NCI-H748 treated with DMSO at 0.1 percent for 48 hours (cell line): ENCODE data around the gene CRCP.
"Not testable (repeated sequence)": the region's sequence is repeated elsewhere in the genome, so short reads cannot be mapped to it uniquely, and the experiment has no call there.

Source experiments
- DNase-seq: peaks from one replicate; lab custom pipeline; 2025; lab: John Stamatoyannopoulos, UW

CRCP gene

DNA sequence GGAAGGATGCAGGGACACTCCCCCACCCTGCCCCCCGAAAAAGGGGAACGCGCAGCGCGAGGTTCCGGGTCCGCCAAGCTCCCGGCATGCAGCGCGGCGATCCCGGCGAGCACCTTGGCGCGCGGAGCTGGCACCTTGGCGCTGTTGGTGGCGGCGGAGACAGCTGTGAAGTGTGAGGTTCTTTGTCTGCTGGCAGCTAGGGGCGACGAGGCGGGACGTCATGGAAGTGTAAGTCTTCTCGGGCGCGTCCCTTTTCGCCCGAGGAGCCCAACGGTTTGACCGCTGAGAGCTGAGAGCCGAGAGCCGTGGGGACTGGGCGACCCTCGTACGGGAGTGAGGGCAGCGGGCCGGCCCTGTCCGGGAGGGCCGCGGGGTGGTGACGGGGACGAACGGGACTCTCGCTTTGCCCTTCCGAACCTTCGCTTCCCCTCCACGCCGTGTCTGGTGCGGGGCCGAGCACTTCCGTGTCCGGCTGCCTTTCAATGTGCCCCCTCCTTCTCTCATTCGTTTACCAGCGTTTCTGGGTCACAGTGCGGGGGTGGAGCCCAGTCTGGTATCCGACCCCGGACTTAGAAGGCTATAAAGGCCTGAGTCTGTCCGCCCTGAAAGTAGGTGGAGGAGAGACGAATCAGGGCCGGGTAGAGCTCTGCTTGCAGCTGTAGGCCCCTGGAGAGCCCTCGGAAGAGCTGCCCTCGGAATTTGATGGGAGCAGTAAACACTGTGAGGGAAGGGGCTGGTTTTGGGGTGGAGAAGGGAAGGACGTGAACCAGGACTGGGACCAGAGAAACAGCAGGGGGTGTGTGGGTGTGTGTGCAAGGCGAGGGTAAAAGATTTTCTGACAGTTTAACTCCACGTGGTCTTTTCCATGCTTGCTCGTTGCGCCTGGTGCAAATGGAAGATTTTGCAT, at the start of gene CRCP:
Gene CRCP (plus strand): TSS at position 105 of the 907 bp plus-strand sequence. CDS start 116 bp downstream, at position 221.
- peak; percentile 39 for DNase-seq

DNA sequence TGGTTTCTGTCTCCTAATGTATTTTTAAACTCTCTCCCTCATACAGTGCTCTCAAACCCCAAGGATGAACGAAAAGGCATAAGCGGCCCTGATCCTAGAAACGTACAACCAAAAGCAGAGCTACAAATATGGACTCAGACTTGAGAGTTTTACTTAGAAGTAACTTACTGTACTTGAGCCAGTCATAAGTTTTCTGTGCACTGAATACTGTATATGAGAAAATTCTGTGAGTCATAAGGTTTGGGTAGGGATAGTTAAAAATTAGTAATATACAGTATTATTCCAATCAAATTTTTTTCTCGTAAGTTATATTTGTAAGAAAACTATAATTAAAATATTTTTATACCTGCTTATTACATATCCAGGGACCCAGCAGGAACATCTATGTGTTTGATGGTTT, 44.9 kb upstream of the CRCP start:
- DNase-seq, result no peak

DNA sequence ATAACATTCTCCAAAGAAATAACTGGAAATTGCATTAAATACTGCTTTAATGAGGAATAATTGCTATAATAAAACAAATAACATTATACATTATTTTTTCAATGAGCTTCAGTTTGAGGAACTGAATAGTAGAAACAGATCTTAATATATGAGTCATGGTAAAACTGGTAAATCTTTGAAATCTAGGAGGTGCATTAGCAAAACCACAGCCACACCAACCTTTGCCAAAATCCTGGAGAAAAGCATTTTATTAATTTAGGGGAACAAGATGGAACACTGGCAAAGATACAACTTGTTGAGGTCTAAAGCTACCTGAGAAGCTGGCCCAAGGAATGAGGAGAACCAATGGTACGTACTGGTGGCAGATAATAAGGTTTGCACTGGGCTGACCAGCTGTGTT, 44.4 kb upstream of the CRCP start:
- no peak for DNase-seq

DNA sequence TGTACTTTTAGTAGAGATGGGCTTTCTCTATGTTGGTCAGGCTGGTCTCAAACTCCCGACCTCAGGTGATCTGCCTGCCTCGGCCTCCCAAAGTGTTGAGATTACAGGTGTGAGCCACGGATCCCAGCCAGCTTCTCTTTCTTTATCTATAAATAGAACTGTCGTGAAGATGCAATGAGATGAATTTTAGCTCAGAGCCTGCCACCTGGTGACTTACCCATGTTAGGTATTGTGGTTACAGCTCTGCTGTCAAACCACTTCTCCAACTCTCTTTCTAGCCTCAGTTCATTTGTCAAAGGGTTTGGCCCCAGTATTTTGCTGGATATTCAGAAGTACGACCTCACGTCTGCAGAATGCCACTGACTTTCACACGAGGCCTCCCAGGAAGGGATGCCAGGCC, 42.4 kb upstream of the CRCP start:
- DNase-seq, result not testable (repeated sequence)

DNA sequence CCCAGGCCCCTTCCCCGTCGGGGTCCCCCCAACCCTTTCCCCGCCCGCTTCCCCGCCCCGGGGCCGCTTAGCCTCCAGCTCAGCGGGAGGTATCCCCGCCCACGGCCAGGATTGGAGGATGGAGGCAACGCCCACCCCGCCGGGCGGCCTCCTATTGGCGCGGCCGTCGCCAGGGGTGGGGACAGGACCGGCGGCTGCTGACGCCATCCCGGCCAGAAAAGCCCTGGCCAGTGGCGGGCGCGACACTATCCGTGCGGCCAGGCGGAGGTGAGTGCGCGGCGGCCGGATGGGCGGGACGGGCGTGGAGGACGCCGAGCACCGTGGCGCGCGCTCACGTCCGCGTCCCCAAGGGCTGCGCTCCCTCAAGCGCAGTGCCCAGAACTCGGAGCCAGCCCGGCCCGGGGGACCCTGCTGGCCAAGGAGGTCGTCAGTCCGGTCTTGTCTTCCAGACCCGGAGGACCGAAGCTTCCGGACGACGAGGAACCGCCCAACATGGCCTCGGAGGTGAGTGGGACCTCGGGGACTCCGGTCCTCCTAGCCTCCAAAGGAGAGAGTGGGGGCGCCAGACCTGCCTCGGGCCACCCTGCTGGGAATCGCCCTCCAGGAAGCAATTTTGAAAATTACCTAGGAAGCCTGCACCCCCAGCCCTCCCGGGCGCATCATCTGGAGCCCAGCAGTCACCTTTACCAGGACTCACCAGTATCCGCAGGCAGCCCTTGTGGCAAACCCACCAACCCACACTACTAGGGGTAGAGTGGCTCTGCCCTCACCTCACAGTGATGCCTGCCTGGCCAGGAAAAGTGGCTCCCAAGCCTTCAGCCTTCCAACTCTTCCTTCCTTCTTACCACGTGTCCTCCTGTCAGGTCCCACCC, 38.8 kb upstream of the CRCP start, which contains the start of gene ASL:
Gene ASL (plus strand): TSS at position 230 of the 872 bp plus-strand sequence. CDS start 263 bp downstream, at position 493.
- peak; percentile 72 for DNase-seq

DNA sequence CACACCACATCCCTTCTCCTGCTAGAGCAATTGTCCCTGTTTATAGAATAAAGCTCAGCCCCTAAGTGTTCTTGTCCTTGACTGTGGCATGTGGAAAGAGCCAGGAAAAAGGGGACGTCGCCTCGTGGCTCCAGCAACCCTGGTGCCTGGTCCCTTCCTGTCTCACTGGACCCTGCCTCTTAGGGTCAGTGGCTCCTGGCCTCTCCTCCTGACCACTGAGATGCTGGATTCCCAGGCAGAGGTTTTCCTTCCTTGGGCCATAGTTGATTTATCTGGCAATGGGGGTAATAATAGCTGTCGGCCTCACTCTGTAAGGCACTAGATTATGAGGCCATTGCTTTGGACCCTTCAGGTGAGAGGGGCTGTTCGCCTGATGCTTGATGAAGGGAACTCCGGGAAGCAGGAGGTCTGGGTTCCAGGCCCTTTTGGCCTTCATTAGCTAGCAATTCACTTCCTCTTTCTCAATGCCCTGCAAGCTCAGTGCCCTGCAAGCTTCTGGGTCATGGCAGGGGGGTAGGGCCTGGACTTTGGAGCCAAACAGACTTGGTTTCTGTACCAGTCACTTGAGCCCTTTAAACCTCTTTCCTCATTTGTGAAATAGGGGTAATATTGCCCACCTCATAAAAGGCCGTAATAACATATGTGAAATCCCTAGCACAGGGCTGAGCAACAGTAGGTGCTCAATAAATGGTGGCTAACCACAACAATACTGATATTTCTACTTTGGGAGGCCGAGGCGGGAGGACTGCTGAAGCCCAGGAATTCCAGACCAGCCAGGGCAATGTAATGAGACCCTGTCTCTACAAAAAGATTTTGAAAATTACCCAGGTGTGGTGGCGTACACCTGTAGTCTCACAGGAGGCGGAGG, 38.0 kb upstream of the CRCP start:
- no peak for DNase-seq

DNA sequence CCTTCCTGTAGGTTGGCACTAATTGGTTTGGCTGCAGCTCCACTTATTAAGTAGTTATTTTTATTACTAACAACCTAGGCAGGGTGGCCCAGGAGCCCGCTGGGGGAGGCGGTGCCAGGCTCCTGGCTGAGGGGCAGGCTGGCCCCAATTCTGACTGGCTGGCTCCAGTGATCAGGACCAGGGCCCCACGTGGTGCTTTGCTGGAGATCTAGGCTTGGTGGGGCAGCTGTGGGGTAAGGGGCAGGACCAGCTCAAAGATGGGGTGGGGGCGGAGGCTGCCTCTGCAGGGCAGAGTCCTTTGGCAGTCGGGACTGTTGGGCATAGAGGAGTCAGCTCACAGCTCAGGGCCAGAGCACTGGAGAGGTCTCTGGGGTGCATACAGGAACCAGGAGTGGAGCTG, 36.6 kb upstream of the CRCP start:
- DNase-seq, result no peak

DNA sequence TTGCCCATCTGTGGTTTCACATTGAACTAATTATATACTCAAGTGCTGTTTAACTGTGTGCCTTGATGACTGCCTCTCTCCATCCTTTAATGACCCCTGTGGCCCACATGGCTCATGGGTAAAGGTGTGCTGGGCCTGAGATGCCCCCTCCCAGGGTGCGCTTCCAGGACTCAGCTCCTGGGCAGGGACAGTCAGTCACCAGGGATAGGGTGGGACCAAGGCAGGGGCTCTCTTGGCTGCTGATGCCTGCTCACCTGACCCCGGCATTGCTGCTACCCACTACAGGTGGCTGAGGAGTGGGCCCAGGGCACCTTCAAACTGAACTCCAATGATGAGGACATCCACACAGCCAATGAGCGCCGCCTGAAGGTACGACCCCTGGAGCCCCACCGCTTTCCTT, 32.6 kb upstream of the CRCP start:
- no peak for DNase-seq

DNA sequence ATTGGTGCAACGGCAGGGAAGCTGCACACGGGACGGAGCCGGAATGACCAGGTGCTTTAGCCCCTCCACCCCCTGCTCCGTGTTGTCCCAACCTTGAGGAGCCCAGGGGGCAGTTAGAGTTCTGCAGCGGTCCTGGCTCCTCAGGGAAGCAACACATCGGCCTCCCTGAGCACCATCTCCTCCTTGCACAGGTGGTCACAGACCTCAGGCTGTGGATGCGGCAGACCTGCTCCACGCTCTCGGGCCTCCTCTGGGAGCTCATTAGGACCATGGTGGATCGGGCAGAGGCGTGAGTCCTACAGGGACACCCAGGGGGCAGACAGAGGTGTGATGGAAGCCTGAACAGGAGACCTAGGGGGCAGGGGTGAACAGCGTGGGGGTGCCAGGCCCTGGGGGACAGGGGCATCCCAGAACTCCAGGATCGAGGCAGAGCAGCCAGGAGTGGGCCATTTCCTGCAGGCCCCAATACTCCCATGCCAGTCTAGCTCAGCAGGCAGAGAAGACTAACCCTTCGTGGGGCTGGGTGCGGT, 31.7 kb upstream of the CRCP start:
- no peak for DNase-seq

DNA sequence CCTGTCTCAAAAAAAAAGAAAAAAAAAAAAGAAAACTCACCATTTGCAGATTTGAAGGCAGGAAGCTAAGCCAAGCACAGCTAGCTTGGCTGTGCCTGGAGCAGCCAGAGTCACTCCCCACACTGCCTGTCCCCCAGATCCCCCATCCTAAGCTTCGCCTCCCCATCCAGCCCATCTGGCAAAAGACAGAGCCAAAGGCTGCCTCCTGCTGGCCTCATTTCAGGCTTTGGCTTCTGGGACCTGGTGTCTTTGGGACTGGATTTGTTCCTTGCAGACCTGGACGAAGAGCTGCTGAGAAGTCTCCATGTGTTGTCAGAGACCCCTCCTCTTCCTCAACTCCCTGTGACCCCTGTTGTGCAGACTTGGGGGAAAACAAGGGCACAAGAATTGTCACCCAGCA, 31.0 kb upstream of the CRCP start:
- no peak for DNase-seq

DNA sequence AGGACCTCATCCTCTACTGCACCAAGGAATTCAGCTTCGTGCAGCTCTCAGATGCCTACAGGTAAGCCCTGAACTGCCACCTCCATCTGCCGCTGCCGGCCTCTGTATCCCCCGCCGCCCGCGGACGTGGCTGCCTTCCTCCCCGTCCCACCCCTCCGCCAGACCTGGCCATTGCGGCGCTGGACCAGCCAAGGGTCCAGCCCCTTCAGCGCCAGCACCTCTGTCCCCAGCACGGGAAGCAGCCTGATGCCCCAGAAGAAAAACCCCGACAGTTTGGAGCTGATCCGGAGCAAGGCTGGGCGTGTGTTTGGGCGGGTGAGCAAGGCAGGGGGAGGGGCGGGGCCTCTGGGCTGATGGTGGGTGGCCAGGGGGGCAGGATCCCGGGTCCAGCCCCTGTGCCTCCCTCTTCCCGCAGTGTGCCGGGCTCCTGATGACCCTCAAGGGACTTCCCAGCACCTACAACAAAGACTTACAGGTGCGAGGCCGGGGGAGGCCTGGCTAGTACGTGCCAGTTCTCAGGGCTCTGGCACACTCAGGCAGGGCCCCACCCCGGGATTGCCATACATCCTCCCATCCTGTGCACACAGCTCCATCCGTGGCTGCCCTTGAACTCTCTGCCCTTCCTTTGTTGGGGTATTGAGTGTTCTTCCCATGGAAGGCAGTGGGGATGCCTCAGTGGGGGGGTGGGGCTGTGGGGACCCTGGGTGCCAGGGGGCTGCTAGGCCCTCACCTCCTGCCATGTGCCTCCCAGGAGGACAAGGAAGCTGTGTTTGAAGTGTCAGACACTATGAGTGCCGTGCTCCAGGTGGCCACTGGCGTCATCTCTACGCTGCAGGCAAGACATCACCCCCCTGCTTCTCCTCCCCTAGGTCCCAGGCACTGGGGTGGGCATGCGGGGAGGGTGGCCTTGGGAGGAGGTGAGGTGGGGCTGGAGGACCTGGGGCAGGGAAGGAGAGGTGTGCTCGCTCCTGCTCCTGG, 25.5 kb upstream of the CRCP start:
- no peak for DNase-seq

DNA sequence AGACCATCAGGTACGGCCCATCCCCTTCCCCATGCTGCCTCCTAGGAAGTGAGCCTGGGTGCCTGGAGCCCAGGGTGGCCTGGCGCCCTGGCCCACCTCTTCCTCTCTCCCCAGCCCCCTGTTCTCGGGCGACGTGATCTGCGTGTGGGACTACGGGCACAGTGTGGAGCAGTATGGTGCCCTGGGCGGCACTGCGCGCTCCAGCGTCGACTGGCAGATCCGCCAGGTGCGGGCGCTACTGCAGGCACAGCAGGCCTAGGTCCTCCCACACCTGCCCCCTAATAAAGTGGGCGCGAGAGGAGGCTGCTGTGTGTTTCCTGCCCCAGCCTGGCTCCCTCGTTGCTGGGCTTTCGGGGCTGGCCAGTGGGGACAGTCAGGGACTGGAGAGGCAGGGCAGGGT, 22.0 kb upstream of the CRCP start:
- no peak for DNase-seq

DNA sequence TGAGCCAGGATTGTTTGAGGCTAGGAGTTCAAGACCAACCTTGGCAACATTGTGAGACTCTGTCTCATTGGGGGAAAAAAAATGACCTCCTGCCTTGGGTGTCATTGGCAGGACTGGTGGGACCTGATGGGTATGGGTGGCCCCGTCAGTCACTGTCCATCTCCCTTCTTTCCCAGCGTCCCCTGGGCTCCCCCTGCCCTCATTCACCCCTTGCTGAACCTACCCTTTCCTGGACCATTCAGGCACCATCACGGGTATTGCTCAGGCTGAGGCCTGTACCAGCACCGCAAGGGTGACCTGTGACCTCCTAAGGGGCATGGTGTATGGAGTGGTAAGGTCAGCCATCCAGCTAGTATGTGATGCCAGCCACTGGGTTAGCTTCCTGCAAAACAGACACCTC, 19.6 kb upstream of the CRCP start:
- DNase-seq, result no peak

DNA sequence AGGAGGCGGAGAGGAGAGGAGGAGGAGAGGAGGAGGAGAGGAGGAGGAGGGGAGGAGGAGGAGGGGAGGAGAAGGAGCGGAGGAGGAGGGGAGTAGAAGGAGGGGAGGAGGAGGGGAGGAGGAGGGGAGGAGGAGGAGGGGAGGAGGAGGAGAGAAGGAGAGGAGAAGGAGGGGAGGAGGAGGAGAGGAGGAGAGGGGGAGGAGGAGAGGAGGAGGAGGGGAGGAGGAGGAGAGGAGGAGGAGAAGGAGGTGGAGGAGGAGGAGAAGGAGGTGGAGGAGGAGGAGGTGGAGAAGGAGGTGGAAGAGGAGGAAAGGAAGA, 15.5 kb upstream of the CRCP start:
- DNase-seq, result no peak

DNA sequence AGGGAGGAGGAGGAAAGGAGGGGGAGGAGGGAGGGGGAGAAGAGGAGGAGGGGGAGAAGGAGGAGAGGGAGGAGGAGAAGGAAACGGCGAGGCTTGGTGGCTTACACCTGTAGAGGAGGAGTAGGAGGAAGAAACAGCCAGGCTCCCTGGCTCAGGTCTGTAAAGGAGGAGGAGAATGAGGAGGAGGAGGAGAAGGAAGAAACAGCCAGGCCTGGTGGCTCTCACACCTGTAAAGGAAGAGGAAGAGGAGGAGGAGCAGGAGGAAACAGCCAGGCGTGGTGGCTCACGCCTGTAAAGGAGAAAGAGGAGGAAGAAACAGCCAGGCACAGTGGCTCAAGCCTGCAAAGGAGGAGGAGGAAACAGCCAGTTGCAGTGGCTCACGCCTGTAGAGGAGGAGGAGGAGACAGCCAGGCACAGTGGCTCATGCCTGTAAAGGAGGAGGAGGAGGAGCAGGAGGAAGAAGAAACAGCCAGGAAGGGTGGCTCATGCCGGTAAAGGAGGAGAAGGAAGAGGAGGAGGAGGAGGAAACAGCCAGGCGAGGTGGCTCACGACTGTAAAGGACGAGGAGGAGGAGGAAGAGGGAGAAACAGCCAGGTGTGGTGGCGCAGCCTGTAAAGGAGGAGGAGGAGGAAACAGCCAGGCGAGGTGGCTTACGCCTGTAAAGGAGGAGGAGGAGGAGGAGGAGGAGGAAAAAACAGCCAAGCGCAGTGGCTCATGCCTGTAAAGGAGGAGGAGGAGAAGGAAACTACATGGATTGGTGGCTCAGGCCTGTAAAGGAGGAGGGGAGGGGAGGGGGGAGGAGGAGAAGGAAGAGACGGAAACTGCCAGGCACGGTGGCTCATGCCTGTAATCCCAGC, 14.9 kb upstream of the CRCP start:
- peak; percentile 66 for DNase-seq

DNA sequence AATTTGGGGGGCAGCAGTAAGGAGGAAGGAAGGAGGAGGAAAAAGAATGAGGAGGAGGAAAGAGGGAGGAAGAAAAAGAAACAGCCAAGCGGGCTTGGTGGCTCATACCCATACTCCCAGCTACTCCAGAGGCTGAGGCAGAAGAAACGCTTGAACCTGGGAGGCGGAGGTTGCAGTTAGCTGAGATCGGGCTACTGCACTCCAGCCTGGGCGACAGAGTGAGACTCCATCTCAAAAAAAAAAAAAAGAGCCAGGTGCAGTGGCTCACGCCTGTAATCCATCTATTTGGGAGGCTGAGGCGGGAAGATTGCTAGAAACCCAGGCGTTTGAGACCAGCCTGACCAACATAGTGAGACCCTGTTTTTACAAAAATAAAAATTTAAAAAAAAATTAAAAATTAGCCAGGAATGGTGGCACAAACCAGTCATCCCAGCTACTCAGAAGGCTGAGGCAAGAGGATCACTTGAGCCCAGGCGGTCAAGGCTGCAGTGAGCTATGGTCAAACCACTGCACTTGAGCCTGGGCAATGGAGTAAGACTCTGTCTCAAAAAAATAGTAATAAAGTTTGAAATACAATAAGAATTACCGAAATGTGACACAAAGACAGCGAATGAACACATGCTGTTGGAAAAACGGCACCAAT, 14.1 kb upstream of the CRCP start:
- peak; percentile 63 for DNase-seq

DNA sequence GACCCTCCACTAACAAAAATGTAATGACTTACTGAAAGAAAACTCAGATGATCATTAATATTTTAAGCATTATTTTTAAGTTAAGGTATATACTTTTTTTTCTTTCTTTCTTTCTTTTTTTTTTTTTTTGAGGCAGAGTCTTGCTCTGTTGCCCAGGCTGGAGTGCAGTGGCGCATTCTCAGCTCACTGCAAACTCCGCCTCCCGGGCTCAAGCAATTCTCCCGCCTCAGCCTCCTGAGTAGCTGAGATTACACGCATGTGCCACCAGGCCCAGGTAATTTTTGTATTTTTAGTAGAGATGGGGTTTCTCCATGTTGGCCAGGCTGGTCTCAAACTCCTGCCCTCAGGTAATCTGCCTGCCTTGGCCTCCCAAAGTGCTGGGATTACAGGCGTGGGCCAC, 12.5 kb upstream of the CRCP start:
- not testable (repeated sequence) for DNase-seq

DNA sequence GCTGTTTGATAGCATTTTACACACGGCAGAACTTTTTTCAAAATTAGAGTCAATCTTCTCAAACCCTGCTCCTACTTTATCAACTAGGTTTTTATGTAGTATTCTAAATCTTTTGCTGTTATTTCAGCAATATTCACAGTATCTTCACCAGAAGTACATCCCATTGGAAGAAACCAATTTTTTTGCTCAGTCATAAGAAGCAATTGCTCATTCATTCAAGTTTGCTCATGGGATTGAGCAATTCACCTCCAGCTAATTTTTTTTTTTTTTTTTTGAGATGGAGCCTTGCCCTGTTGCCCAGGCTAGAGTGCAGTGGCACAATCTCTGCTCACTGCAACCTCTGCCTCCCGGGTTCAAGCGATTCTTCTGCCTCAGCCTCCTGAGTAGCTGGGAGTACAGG, 10.7 kb upstream of the CRCP start:
- not testable (repeated sequence) for DNase-seq

DNA sequence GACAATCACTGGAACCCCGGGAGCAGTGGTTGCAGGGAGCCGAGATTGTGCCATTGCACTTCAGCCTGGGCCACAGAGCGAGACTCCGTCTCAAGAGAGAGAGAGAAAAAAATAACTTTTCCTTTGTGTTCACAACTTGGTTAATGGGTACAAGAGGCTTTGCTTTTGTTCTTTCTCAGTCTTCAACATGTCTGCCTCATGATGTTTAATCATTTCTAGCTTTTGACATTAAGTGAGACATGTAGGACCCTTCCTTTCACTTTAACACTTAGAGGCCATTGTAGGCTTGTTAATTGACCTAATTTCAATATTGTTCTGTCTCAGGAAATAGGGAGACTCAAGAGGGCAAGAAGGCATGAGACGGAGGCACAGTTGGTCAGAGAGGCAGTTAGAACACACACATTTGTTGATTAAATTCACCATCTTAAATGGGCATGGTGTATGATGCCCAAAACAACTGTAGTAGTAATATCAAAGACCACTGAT, 9.3 kb upstream of the CRCP start:
- no peak for DNase-seq
